ENCODE measurements around the gene AZI2. TPM values are rescaled to one million over a fixed set of nuclear protein-coding genes. Genes with fewer than 3 reads are reported as not detected.
A peak's percentile ranks its signal among the peaks of the same experiment; 100 is the strongest.

AZI2 gene
- total RNA-seq, 1 donor from 2014 or later: 74.0 TPM

GRCh38 chr3:28294667-28295413 is 53.8 kb downstream of the AZI2 start:
- TF ChIP-seq EZH2 (IDR thresholded peaks at IDR 0.05) (no peak), EZH2phosphoT487 (IDR thresholded peaks at IDR 0.05) (no peak)
- TF ChIP-seq, protein P1, sequence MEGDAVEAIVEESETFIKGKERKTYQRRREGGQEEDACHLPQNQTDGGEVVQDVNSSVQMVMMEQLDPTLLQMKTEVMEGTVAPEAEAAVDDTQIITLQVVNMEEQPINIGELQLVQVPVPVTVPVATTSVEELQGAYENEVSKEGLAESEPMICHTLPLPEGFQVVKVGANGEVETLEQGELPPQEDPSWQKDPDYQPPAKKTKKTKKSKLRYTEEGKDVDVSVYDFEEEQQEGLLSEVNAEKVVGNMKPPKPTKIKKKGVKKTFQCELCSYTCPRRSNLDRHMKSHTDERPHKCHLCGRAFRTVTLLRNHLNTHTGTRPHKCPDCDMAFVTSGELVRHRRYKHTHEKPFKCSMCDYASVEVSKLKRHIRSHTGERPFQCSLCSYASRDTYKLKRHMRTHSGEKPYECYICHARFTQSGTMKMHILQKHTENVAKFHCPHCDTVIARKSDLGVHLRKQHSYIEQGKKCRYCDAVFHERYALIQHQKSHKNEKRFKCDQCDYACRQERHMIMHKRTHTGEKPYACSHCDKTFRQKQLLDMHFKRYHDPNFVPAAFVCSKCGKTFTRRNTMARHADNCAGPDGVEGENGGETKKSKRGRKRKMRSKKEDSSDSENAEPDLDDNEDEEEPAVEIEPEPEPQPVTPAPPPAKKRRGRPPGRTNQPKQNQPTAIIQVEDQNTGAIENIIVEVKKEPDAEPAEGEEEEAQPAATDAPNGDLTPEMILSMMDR (IDR thresholded peaks at IDR 0.05): no peak
- H3K4me1 ChIP-seq: peaks cover 10% of the 10 kb centered on the region

DNA sequence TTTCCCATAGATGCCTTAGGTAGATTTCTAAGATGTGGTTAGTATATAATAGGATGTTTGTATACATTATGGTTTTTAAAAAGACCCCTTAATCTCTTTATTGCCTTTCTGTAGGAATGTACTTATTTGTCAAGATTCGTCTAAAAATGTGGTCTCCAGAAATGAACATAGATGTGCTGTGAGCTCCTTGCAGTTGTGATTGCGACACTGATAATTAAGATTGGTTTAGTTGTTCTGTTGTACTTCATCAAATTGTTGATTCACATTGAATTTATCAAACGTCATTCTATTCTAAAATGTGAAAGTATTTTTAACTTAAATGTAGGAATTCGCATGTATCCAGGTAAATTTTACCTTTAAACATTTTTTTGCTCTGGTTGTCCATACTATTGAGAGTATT is 56.0 kb downstream of the AZI2 start:
- no peak for TF ChIP-seq EZH2 (IDR thresholded peaks at IDR 0.05)
- TF ChIP-seq, protein P1 (IDR thresholded peaks at IDR 0.05): no peak
- TF ChIP-seq EZH2phosphoT487 (IDR thresholded peaks at IDR 0.05): no peak
- Mint-ChIP-seq H3K4me1 (no peaks in the 10 kb centered on the region), H3K27me3 (ENCODE audit: insufficient read depth, low read depth) (no peaks in the 10 kb centered on the region), H3K4me3 (no peak overlapping the region), H3K27ac (no peak overlapping the region), H3K36me3 (peaks cover 7% of the 10 kb centered on the region), H3K9me3 (no peaks in the 10 kb centered on the region)
- Histone ChIP-seq H2AFZ (replicated peaks) (no peak overlapping the region), H3K27me3 (no peaks in the 10 kb centered on the region), H3K9me3 (ENCODE audit: low read depth) (no peaks in the 10 kb centered on the region), H3K4me2 (no peak overlapping the region), H3K4me1 (peaks cover 10% of the 10 kb centered on the region), H4K20me1 (ENCODE audit: low read depth) (no peaks in the 10 kb centered on the region), H3K4me3 (no peak overlapping the region), H3K9ac (no peak overlapping the region), H3K79me2 (ENCODE audit: low read depth) (no peaks in the 10 kb centered on the region), H3F3A (ENCODE audit: low read depth) (no peaks in the 10 kb centered on the region), H3K27ac (no peak overlapping the region), H3K36me3 (no peaks in the 10 kb centered on the region)
- no peak for DNase-seq (ENCODE audit: low spot score)

More at GRCh38 chr3:28294667-28295413, 53.8 kb downstream of the AZI2 start:
- Histone ChIP-seq H3F3A (ENCODE audit: low read depth) (no peaks in the 10 kb centered on the region), H3K27ac (no peak overlapping the region), H3K4me2 (no peak overlapping the region), H2AFZ (replicated peaks) (no peak overlapping the region), H3K27me3 (no peaks in the 10 kb centered on the region), H3K9me3 (ENCODE audit: low read depth) (no peaks in the 10 kb centered on the region), H3K36me3 (no peaks in the 10 kb centered on the region), H3K79me2 (ENCODE audit: low read depth) (no peaks in the 10 kb centered on the region), H3K9ac (no peak overlapping the region), H4K20me1 (ENCODE audit: low read depth) (no peaks in the 10 kb centered on the region), H3K4me3 (no peak overlapping the region)
- peaks cover 7% of the 10 kb centered on the region for H3K36me3 Mint-ChIP-seq
- no peaks in the 10 kb centered on the region for H3K4me1 Mint-ChIP-seq
- H3K27me3 Mint-ChIP-seq (ENCODE audit: insufficient read depth, low read depth): no peaks in the 10 kb centered on the region
- no peaks in the 10 kb centered on the region for H3K9me3 Mint-ChIP-seq
- no peak overlapping the region for H3K27ac Mint-ChIP-seq
- DNase-seq (ENCODE audit: low spot score): no peak
- no peak overlapping the region for H3K4me3 Mint-ChIP-seq

GRCh38 chr3:28291577-28291976 is 57.0 kb downstream of the AZI2 start:
- H3K4me3 ChIP-seq: no peak overlapping the region
- no peaks in the 10 kb centered on the region for H3K4me1 Mint-ChIP-seq
- no peaks in the 10 kb centered on the region for H3K27me3 ChIP-seq
- H3K36me3 Mint-ChIP-seq: peaks cover 7% of the 10 kb centered on the region
- no peaks in the 10 kb centered on the region for H3K9me3 Mint-ChIP-seq
- H3K27me3 Mint-ChIP-seq (ENCODE audit: insufficient read depth, low read depth): no peaks in the 10 kb centered on the region
- H3K9ac ChIP-seq: no peak overlapping the region
- no peaks in the 10 kb centered on the region for H4K20me1 ChIP-seq (ENCODE audit: low read depth)
- peaks cover 10% of the 10 kb centered on the region for H3K4me1 ChIP-seq
- DNase-seq (ENCODE audit: low spot score): peak; percentile 26
- H3K4me2 ChIP-seq: peak overlapping the region; percentile 16
- no peaks in the 10 kb centered on the region for H3K9me3 ChIP-seq (ENCODE audit: low read depth)
- no peak overlapping the region for H2AFZ ChIP-seq (replicated peaks)
- H3K27ac Mint-ChIP-seq: no peak overlapping the region
- H3K36me3 ChIP-seq: no peaks in the 10 kb centered on the region
- TF ChIP-seq EZH2phosphoT487 (IDR thresholded peaks at IDR 0.05) (no peak), EZH2 (IDR thresholded peaks at IDR 0.05) (no peak)
- TF ChIP-seq, protein P1 (IDR thresholded peaks at IDR 0.05): no peak
- no peak overlapping the region for H3K4me3 Mint-ChIP-seq
- no peak overlapping the region for H3K27ac ChIP-seq
- H3K79me2 ChIP-seq (ENCODE audit: low read depth): no peaks in the 10 kb centered on the region
- H3F3A ChIP-seq (ENCODE audit: low read depth): no peaks in the 10 kb centered on the region
